ENCODE measurements around the gene HSD17B8.

GRCh38 chr6:33236852-33237251 is 32.4 kb downstream of the HSD17B8 start:
- TF ChIP-seq CTCF (IDR thresholded peaks at IDR 0.05; ENCODE audit: low read depth, low read length): no peak
- TF ChIP-seq EZH2phosphoT487 (IDR thresholded peaks at IDR 0.05; ENCODE audit: low read depth): no peak
